Endothelial cell of hepatic sinusoid (primary cell): ENCODE results near the gene SYNGR2.
"Not testable (repeated sequence)": the region's sequence is repeated elsewhere in the genome, so short reads cannot be mapped to it uniquely, and the experiment has no call there.

Experiments
- in situ Hi-C: cut with HindIII; loops from 2 replicates; pipeline ENCODE4 v1.10.0; 2017; ENCODE audit warnings: low sequenced_read_pairs

Gene SYNGR2

DNA sequence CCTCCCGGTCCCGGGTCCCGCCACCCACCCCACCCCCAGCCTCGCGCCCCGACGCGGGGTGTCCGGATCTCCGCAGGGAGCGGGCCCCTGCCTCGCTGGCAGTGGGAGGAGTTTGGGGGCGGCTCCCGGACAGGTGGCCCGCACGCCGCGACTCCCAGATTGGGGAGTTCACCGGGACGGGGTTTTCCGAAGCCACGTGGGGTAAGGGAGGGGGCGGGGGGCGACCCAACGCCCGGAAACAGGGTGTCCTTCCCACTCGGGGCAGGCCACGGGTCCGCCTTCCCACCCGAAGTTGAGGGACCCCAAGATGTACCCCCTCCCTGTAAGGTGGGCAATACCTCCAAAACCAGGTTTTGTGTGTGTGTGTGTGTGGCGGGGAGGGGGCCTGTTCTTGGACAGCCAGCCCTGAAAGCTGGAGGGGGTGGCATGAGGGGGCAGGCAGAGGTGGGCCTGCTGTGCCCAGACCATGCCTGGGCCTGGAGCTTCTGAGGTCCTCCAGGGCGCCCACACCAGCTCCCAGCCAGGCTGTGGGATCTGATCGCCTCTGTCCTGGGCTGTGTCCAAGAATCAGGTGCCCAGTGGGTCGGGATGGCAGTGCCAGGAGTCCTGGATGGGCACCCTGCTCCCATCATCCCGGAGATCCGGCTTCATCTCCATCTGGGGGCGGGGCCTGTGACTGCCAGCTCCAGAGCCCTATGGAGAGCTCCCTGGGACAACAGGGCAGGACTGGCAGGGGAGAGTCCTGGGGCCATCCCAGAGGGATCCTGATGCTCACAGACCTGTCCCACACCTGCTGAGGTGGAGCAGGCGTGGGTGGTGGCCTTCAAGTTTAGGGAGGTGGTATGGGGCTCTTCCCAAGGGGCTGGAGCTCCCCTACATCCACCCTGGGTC is 767 bp downstream of the SYNGR2 start:
- in situ Hi-C loops = no loop called here

DNA sequence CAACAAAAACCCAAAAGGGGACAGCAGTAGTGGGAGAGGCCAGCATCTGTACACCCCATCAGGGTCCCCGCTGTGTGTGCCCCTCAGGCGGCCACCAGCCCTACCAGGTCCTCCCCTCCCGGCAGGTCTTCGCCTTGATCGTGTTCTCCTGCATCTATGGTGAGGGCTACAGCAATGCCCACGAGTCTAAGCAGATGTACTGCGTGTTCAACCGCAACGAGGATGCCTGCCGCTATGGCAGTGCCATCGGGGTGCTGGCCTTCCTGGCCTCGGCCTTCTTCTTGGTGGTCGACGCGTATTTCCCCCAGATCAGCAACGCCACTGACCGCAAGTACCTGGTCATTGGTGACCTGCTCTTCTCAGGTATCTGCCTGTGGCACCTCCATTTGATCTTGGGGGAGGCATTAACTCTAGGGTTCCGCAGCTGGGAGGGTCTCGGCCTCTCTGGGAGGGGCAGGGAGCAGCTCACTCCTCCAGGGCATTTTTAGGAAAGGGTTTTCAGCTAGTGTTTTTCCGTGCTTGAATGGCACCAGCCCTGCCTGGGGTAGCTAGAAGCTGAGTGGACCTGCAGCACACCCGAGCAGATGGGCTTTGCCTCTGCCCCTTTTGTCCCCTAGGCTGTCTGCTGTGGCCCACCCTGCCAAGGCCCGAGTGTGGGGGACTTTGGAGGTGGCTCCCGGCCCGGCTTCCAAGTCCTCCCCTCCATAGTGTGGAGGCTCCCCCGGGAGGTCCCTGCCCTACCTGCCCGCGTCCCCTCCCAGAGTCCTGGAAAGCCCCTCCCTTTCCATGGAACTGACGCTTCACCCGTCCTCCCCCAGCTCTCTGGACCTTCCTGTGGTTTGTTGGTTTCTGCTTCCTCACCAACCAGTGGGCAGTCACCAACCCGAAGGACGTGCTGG is 2.6 kb downstream of the SYNGR2 start:
- in situ Hi-C loops = no loop called here

DNA sequence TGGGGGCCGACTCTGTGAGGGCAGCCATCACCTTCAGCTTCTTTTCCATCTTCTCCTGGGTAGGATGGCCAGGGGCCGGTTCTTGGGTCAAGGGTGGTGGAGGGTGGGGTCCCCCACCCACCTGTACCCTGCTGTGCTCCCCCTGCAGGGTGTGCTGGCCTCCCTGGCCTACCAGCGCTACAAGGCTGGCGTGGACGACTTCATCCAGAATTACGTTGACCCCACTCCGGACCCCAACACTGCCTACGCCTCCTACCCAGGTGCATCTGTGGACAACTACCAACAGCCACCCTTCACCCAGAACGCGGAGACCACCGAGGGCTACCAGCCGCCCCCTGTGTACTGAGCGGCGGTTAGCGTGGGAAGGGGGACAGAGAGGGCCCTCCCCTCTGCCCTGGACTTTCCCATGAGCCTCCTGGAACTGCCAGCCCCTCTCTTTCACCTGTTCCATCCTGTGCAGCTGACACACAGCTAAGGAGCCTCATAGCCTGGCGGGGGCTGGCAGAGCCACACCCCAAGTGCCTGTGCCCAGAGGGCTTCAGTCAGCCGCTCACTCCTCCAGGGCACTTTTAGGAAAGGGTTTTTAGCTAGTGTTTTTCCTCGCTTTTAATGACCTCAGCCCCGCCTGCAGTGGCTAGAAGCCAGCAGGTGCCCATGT is 3.3 kb downstream of the SYNGR2 start:
- in situ Hi-C loops = not testable (repeated sequence)

DNA sequence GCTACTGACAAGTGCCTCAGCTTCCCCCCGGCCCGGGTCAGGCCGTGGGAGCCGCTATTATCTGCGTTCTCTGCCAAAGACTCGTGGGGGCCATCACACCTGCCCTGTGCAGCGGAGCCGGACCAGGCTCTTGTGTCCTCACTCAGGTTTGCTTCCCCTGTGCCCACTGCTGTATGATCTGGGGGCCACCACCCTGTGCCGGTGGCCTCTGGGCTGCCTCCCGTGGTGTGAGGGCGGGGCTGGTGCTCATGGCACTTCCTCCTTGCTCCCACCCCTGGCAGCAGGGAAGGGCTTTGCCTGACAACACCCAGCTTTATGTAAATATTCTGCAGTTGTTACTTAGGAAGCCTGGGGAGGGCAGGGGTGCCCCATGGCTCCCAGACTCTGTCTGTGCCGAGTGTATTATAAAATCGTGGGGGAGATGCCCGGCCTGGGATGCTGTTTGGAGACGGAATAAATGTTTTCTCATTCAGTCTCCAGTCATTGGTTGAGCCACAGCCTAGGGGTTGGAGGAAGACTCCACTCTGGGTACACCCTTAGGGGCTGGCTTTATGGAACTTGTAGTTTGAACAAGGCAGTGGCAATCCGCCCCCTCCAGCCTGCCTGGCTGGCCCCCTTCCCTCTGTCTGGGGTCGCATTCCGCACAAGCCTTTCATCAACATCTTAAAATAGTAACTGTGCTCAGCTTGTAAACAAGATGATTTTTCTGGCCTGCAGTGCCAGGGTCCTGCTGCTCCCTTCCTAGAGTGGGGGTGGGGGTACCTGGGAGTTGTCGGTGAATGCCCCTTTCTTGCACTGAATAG is 4.1 kb downstream of the SYNGR2 start:
- in situ Hi-C loops = no loop called here

DNA sequence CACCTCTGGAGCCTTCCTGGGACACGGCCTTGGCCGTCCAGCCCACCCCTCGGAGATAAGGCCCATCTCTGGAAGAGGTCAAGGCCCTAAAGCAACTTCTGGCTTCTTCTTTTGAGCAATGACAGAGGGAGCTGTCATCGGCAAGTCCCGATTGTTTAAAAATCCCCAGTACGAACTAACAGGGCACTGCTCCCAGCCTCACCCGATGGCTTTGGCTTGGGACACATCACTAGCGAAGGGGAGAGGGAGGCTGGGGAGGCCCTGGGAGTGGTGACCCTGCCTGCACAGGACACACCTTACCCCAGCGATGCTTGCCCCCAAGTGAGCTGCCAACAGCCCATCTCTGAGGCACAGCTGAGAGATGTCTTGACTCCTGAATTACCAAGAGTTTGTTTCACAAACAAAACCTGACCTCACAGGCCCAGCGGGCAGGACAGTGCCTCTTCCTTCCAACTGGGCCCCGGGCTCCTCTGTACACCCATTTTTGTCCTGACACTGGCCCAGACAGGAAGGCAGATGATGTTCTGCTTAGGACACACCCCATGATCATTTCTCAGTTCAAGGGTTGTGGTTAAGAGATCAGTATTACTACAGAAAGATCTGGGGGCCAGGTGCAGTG is 4.8 kb downstream of the SYNGR2 start:
- in situ Hi-C loops = no loop called here

DNA sequence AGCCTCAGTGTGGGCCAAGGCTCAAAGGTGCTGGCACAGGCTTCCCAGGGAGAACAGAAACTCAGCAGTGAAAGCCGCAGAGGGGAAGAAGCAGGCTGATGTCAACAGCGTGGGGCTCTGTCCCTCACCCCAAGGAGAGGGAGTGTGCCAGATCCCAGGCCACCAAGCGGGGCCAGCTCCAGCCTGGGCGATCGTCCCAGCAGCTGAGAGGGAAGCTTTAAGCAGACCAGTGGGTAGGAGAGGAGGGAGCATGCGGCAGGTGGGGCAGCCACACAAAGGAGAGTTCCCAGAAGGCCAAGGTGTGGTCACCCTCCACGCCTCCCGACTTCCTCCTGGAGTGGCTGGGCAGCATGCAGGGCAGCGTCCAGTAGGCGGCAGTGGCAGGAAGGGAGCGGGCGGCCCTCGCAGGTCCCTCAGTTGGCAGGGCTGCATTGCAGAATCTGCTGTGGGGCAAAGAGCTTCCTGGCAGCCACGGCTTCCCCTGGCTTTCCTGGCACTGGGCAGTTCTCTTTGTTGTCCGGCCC is 6.0 kb downstream of the SYNGR2 start:
- in situ Hi-C loops = no loop called here

DNA sequence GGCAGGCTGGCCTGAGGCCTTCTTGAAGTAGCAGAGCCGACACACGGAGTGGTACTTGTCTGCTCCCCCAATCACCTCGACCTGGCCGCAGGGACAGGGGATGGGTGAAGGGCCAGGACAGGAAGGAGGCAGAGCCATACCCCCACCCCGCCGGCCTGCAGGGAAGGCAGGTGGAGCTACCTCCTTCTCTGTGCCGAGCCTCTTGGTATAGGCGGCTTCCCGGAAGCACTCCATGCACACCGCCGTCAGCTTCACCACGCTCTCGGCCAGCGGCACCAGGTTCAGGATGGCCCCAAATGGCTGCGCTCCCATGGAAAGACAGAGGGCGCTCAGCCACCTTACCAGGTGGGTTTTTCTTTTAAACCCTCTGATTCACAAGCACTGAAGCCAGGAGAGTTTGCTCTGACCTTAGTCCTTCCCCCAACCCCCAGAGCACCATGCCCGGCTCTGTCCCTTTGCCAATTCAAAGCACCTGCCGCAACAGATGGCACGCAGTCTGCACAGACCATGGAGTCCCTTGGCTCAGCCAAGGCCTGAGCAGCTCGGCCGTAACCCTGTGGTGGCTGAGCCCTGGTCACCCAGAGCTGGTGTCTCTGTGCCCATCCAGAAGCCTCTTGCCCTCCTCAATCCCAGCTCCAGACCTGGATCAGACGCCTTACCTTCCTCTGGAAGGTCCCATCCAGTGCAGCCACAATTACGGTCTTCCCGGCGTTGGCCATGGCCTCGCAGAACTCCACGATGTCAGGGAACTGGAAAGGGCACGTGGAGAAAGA is 6.7 kb downstream of the SYNGR2 start:
- in situ Hi-C loops = loop anchor here (5.0 kb wide), 1 partner anchor 52 kb away; no protein-coding TSS in a partner anchor

DNA sequence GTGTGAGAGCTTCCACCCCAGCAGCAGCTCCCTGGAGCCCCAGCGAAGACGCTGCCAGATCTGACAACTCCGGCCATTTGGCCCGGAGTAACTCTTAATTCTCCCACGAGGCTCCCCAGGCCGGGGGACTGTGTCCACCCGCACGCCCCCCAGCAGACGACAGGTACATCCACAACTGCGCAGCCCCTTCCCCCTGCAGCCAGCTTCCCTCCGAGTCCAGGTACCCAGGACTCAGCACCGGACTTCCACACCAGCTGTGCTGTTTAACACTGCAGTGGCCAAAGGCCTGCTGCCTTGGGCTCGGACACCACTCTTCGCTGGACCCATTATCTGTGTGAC is 7.2 kb downstream of the SYNGR2 start:
- in situ Hi-C loops = loop anchor here (5.0 kb wide), 1 partner anchor 52 kb away; no protein-coding TSS in a partner anchor

DNA sequence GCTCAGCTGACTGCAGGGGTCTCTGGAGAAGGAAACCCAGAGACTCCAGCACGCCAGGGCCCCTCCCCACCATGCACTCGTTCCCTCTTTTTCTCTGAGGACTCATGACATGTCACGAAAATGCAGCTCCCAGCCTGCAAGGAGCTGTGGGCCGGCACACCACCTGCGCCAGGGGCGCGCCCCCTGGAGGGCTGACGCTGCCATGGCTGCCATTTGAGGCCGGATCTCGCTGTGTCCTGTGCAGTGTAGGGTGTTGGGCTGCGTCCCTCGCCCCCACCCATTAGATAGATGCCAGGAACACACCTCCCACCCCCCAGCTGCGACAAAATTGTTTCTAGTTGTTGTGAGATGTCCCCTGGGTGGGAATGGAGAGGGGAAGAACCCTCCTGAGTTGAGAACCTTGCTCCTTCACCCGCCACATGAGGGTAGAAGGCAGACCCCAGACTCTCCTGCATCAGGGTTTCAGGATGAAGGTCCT is 8.2 kb downstream of the SYNGR2 start:
- in situ Hi-C loops = loop anchor here (5.0 kb wide), 1 partner anchor 51 kb away; no protein-coding TSS in a partner anchor

DNA sequence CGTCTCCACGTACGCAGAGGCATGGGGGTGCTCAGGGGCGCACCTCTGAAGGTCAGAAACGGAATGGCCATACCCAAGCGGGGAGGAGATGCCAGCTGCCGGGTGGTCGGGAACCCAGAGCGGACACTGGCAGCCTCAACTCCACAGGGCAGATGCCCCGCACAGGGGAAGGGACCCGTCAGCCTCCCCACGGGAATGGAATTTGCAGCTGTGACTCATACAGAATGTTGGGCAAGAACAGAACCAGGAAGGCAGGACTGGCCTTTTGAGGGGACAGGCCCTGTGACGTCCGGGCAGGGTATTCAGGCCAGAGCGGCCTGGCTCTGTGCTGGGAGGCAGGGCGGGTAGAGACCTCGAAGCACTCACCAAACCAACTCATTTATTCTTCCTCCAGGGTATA is 11.0 kb downstream of the SYNGR2 start:
- in situ Hi-C loops = loop anchor here (5.0 kb wide), 1 partner anchor 48 kb away; no protein-coding TSS in a partner anchor

DNA sequence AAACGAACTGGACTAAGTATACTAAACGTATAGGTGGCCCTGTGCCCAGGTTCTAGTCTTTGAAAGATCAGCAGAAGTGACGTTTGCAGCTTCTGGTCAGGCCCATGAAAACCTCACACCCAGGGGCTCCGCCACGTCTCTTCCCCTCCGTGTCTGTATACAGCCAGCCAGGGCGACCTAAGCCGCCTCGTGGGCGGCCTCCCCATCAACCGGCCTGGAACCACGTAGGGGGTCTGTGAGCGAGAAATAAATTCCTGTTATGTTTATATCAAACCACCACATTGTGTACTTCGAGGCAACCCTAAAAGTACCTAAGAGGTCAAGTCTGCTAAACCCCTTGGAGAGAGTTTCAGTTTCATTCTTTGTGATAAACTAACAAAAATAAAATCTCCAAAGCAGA is 11.7 kb downstream of the SYNGR2 start:
- in situ Hi-C loops = no loop called here

DNA sequence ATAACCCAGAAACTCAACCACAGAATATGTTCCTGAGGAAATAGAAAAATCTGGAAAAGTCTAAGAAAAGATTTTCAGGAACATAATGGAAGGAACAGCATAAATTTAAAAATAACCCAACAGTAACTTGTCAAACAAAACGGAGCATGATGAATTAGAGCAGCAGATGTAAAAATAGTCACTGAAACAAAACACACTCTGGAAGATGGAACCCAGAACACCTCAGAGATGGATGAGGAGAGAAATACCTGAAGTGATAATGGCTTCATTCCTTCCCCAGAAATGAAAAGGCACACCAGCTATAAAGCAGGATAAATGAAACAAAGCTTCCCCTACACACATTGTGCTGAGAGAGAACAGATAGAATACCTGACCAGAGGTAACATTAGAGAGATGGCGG is 12.1 kb downstream of the SYNGR2 start:
- in situ Hi-C loops = no loop called here

DNA sequence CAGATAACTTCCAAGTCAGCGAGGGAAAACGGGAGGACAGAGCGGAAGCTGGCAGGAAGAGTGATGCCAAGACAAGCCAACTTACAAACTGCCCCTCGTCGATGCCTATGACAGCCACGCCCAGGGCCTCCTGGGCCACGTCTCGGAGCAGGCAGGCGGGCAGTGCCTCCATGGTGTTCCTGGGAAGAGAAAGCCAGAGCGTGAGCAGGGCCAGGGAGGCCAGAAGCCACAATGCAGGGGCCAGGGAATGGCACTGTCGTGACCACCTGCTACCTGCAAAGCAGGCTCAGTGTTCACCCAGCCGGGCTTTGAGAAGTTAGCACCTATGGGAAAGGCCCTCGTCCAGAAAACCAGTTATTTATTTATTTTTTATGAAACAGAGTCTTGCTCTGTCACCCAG is 14.1 kb downstream of the SYNGR2 start:
- in situ Hi-C loops = no loop called here

DNA sequence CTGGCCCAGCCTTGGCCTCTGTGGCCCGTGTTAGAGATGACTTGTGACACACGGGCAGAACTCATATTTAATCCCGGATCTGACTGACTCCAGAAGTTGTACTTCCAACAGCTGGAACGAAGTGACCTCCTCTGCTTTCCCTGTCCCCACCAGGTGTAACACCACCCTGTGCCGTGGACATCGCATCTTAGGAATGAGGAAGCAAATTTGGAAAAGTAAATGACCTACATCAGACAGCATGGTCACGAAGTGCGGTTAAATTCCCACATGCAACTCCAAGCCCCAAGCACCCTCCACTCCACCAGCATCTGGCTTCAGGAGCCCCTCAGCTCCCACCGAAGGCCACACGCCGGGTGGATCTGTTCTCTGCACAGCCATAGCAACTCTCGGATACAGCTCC is 15.5 kb downstream of the SYNGR2 start:
- in situ Hi-C loops = no loop called here

DNA sequence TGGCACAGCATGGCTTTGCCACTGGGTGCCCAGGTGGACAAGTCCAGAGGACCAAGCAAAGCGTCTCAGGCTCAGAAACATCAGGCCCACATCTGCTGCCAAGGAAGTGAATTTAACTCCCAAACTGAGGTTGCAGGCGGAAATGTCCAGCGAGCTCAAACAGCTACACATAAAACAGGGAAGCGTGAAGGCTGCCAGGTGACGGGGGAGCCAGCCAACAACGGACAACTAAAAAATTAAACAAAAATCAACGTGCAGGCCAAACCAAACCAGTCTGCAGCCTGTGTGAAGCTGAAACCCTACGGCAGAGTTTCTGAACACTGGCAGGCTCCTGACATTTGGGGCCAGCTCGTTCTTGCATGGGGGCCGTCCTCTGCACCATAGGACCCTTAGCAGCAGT is 16.0 kb downstream of the SYNGR2 start:
- in situ Hi-C loops = no loop called here

DNA sequence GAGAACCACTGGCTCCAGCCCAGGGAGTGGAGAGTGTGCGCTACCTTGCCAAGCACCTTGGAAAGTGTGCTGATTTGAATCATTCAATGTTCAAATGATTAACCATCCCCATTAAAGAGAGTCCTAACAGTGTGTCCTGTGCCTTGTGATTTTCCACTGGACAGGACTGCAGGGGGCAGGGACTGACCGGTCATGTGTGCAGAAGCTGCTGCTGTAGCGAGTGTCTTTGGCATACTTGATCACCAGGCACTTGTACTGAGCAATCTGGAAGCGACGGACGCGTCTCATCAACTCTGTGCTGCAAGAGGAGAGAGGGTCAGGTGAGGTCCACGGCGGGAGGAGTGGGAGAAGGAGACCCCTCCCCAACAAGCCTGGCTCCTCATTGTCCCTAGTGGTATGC is 16.5 kb downstream of the SYNGR2 start:
- in situ Hi-C loops = loop anchor here (5.0 kb wide), 1 partner anchor 157 kb away; no protein-coding TSS in a partner anchor

DNA sequence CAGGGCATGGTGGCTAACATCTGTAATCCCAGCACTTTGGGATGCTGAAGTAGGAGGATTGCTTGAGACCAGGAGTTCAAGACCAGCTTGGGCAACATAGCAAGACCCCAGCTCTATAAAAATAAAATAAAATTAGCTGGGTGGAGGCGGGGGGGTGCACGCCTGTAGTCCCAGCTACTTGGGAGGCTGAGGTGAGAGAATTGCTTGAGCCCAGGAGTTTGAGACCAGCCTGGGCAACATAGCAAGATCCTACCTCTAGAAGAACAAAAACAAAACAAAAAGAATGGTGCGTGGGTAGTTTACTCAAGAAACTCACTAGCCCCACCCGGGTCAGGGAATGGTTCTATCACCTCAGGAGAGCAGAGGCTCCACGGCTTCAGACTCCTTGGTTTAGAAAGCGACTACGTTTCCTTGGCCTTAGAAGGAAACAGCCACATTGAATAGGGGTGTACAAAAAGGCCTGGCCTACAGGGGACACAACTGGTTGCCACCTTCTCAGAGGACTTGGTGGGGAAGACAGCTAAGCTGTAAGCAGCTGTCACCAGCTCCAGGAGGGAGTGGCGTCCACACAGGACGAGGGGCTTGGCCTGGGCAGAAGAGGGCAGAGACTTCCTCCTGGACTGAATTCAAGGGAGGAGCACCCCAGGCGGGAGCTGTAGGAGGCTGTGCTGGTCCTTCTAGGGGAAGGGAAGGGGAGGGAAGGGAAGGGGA is 17.8 kb downstream of the SYNGR2 start:
- in situ Hi-C loops = loop anchor here (5.0 kb wide), 1 partner anchor 156 kb away; no protein-coding TSS in a partner anchor
